ENCODE data around the gene CLCN6. TPM values are rescaled to one million over a fixed set of nuclear protein-coding genes. Genes with fewer than 3 reads are reported as not detected.

The CLCN6 gene
- total and polyA plus RNA-seq, 2 of the 8 experiments (the other 6 are each of a cell fraction or from before 2014, with no cell fraction given) = 15.7 to 26.0 TPM

DNA sequence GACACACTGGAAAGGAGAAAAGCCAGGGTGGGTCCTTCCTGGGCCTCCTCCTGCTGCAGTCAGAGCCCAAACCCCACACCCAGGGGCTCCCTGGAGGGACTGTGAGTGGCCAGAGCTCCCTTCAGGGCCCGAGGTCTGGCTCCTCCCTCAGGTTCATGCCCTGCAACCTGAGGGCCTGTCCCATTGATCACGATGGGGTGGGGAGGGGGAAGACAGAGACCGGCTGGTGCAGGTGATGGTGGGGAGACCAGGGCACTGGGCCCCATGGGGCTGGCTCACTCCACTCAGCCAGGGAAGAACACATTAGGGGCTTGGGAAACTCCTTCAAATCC is 82.9 kb downstream of the CLCN6 start:
- DNase-seq (ENCODE audit: low read depth in 1 of 2, low spot score in 2 of 2) (no peak), FAIRE-seq (no peak)
- H4K8ac ChIP-seq (ENCODE audit: extremely low read depth, insufficient read depth, low read length) = no peak overlapping the region
- no peak overlapping the region for H3K56ac ChIP-seq (replicated peaks; ENCODE audit: insufficient read length, low read depth, low read length)
- H3K79me1 ChIP-seq (ENCODE audit: low read depth, low read length) = no peaks in the 10 kb centered on the region
- H3K79me2 ChIP-seq (ENCODE audit: control insufficient read depth in 1 of 2, insufficient read depth in 2 of 2, low read length in 2 of 2) = no peaks in the 10 kb centered on the region
- no peak overlapping the region for H4K91ac ChIP-seq (replicated peaks; ENCODE audit: insufficient read length, low read length)
- H2BK12ac ChIP-seq (ENCODE audit: low read depth, low read length) = no peak overlapping the region
- H3K23ac ChIP-seq (ENCODE audit: insufficient read length) = no peak overlapping the region
- H3K36me3 ChIP-seq (ENCODE audit: control insufficient read depth in 2 of 4, insufficient read depth in 4 of 4, low read length in 3 of 4) = no peaks in the 10 kb centered on the region
- no peak overlapping the region for H2BK15ac ChIP-seq (ENCODE audit: low read length)
- H3K27me3 ChIP-seq (replicated peaks in 1 of 4; ENCODE audit: control insufficient read depth in 3 of 4, extremely low read depth in 1 of 4, insufficient read depth in 3 of 4, low read length in 3 of 4) = no peaks in the 10 kb centered on the region
- no peak overlapping the region for H3K4me2 ChIP-seq (ENCODE audit: insufficient read depth in 1 of 2, low read depth in 2 of 2, low read length in 2 of 2)
- H3K4ac ChIP-seq (replicated peaks; ENCODE audit: insufficient read length, low read depth, low read length) = no peak overlapping the region
- WGBS, 2 experiments (ENCODE audit: extremely low coverage in 1 of 2, insufficient coverage in 1 of 2, insufficient read length in 1 of 2, insufficient replicate concordance in 2 of 2, low coverage in 1 of 2, low lambda C conversion rate in 2 of 2, missing lambda C conversion rate in 1 of 2) = 20% methylated on average over 2 of the region's 3 CpGs; no CpG with 5 or more reads in 1 of the 2 experiments
- H3K23me2 ChIP-seq (ENCODE audit: low read depth, low read length) = no peaks in the 10 kb centered on the region
- H2AFZ ChIP-seq (ENCODE audit: low read length) = no peak overlapping the region
- H3K9ac ChIP-seq (replicated peaks in 1 of 4; ENCODE audit: extremely low read depth in 1 of 4, low read depth in 3 of 4, low read length in 3 of 4) = no peak overlapping the region
- H3K4me1 ChIP-seq (replicated peaks in 1 of 4; ENCODE audit: control insufficient read depth in 3 of 4, insufficient read depth in 4 of 4, low read length in 3 of 4) = peaks cover 0 to 3% (median 0%) of the 10 kb centered on the region in 4 experiments; a peak in 2 of 7 replicates
- H3K14ac ChIP-seq (ENCODE audit: insufficient read length) = no peak overlapping the region
- TF ChIP-seq EGR1 (IDR thresholded peaks at IDR 0.05; ENCODE audit: borderline replicate concordance, low read depth, low read length) = no peak
- no peak for TF ChIP-seq GTF2F1 (IDR thresholded peaks at IDR 0.05; ENCODE audit: borderline replicate concordance, low read depth, low read length)
- TF ChIP-seq, protein P1, sequence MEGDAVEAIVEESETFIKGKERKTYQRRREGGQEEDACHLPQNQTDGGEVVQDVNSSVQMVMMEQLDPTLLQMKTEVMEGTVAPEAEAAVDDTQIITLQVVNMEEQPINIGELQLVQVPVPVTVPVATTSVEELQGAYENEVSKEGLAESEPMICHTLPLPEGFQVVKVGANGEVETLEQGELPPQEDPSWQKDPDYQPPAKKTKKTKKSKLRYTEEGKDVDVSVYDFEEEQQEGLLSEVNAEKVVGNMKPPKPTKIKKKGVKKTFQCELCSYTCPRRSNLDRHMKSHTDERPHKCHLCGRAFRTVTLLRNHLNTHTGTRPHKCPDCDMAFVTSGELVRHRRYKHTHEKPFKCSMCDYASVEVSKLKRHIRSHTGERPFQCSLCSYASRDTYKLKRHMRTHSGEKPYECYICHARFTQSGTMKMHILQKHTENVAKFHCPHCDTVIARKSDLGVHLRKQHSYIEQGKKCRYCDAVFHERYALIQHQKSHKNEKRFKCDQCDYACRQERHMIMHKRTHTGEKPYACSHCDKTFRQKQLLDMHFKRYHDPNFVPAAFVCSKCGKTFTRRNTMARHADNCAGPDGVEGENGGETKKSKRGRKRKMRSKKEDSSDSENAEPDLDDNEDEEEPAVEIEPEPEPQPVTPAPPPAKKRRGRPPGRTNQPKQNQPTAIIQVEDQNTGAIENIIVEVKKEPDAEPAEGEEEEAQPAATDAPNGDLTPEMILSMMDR (IDR thresholded peaks at IDR 0.05; ENCODE audit: control extremely low read depth in 1 of 3, insufficient read depth in 1 of 3, low read depth in 1 of 3, low read length in 3 of 3) = no peak
- TF ChIP-seq FOSL1 (IDR thresholded peaks at IDR 0.05; ENCODE audit: insufficient read depth, low read depth, low read length) = no peak
- TF ChIP-seq, protein P2, sequence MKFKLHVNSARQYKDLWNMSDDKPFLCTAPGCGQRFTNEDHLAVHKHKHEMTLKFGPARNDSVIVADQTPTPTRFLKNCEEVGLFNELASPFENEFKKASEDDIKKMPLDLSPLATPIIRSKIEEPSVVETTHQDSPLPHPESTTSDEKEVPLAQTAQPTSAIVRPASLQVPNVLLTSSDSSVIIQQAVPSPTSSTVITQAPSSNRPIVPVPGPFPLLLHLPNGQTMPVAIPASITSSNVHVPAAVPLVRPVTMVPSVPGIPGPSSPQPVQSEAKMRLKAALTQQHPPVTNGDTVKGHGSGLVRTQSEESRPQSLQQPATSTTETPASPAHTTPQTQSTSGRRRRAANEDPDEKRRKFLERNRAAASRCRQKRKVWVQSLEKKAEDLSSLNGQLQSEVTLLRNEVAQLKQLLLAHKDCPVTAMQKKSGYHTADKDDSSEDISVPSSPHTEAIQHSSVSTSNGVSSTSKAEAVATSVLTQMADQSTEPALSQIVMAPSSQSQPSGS (IDR thresholded peaks at IDR 0.05; ENCODE audit: low read length) = no peak
- TF ChIP-seq JUN (IDR thresholded peaks at IDR 0.05; ENCODE audit: low read depth, low read length) = no peak
- no peak for TF ChIP-seq RNF2 (IDR thresholded peaks at IDR 0.05; ENCODE audit: borderline replicate concordance, low read depth, low read length, missing control alignments, poor library complexity, severe bottlenecking)
- no peak for TF ChIP-seq PHF8 (conservative IDR thresholded peaks at IDR 0.05; ENCODE audit: low read depth, low read length)
- no peak for TF ChIP-seq CBX8 (IDR thresholded peaks at IDR 0.05; ENCODE audit: borderline replicate concordance, low read depth, low read length)
- TF ChIP-seq POLR2A (IDR thresholded peaks at IDR 0.05; ENCODE audit: control extremely low read depth in 1 of 2, low read depth in 2 of 2, low read length in 2 of 2) = no peak
- H2BK20ac ChIP-seq (ENCODE audit: low read length) = no peak overlapping the region
- no peak overlapping the region for H2AK5ac ChIP-seq (ENCODE audit: low read depth, low read length)
- H3K4me3 ChIP-seq (ENCODE audit: extremely low read depth in 1 of 4, insufficient read depth in 2 of 4, low read depth in 3 of 4, low read length in 4 of 4) = no peak overlapping the region
- H2BK5ac ChIP-seq (ENCODE audit: low read depth, low read length) = no peak overlapping the region
- ChIA-PET CTCF (ENCODE audit: partially characterized antibody) (interaction anchor here (0.6 to 4.9 kb wide), 9 partner anchors 9 to 164 kb away, joined by 3 to 27 read pairs (median 3); no protein-coding TSS in a partner anchor), POLR2A (ENCODE audit: partially characterized antibody) (interaction anchor here (1.5 to 5.4 kb wide), 3 partner anchors 20 to 51 kb away, joined by 3 to 46 read pairs (median 3); partner anchors contain the start of gene NPPA)
- no peaks in the 10 kb centered on the region for H3K9me3 ChIP-seq (ENCODE audit: insufficient read depth in 2 of 2, low read depth in 1 of 2, low read length in 1 of 2)
- H3K18ac ChIP-seq (ENCODE audit: extremely low read depth, low read length) = no peak overlapping the region
- no peak overlapping the region for H2BK120ac ChIP-seq (replicated peaks; ENCODE audit: low read depth, low read length)
- H4K5ac ChIP-seq (ENCODE audit: insufficient read length, low read depth, low read length) = no peak overlapping the region
- H3K27ac ChIP-seq (ENCODE audit: low read depth, low read length) = no peak overlapping the region
- no peaks in the 10 kb centered on the region for H4K20me1 ChIP-seq (replicated peaks in 1 of 2; ENCODE audit: control insufficient read depth in 1 of 2, insufficient read depth in 2 of 2, low read length in 2 of 2)
